GM23248 (cell line): ENCODE data around the gene SLC9A4.

Experiments
- EZH2 ChIP-seq: fragments of 200-600 bp; sonication (generic); IDR thresholded peaks from 2 replicates; pipeline ENCODE4 v1.6.1; 2018; ENCODE audit warnings: antibody characterized with exemption, mild to moderate bottlenecking; ENCODE audit not compliant: insufficient read depth, poor library complexity, severe bottlenecking
- EZH2phosphoT487 ChIP-seq: fragments of 200-600 bp; sonication (generic); IDR thresholded peaks from 2 replicates; pipeline ENCODE4 v1.6.1; 2018; ENCODE audit warnings: antibody characterized with exemption, moderate library complexity, mild to moderate bottlenecking, low read depth; ENCODE audit not compliant: insufficient read depth

DNA sequence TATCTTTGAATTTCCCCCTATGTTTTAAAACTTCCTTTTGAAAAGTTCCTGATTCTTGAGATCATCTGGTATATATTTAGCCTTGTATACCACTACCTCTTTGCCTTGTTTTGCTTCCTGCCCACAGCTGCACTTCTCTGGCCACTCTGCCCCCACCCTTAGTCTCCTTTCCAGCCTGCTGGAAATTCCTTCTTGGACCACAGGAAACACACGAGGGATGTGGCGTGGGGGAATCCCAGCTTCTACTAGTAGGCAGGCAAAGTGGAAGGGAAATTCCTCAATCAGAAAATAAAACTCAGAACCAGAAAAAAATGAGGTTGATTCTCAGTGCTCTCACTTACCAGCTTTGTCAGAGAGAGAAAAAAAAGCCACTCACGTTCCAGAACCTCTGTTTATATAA lies 36.7 kb upstream of the SLC9A4 start:
- TF ChIP-seq EZH2phosphoT487: no peak
- TF ChIP-seq EZH2: no peak
